H1 (cell line): Measurements from ENCODE around the gene BCO2. TPM values are rescaled to one million over a fixed set of nuclear protein-coding genes. Genes with fewer than 3 reads are reported as not detected.

Experiments
- CTCF ChIA-PET: fragments of 300-600 bp; sonication (Branson Sonifier 250); formaldehyde crosslinking; loops from one replicate; lab custom pipeline; 2021; ENCODE audit not compliant: partially characterized antibody; lab: Charles Lee
- POLR2A ChIA-PET: fragments of 300-600 bp; sonication (Branson Sonifier 250); formaldehyde crosslinking; loops from one replicate; lab custom pipeline; 2021; ENCODE audit warnings: inconsistent platforms; ENCODE audit not compliant: partially characterized antibody; lab: Charles Lee
- DNase-seq, 2 experiments: peaks; one replicate each; pipeline versions ENCODE4 v3.0.0 to v3.0.0-alpha.2; 2010 to 2022; ENCODE audit warnings: low spot score in 2 of 2, low read depth in 1 of 2, mixed read lengths in 1 of 2
- FAIRE-seq: peaks from 2 replicates; lab custom pipeline; 2011; peaks lifted over from hg19 to GRCh38; lab: Jason Lieb, UNC
- H2AFZ ChIP-seq: 2 replicates; pipeline ENCODE4 v1.8.1; 2012; ENCODE audit warnings: low read length, inconsistent platforms
- H2AK5ac ChIP-seq: 2 replicates; pipeline ENCODE4 v1.6.1; 2013; ENCODE audit warnings: low read depth, low read length
- H2BK120ac ChIP-seq: replicated peaks from 2 replicates; pipeline ENCODE3; 2013; ENCODE audit warnings: low read depth, low read length, inconsistent platforms
- H2BK12ac ChIP-seq: 2 replicates; pipeline ENCODE4 v1.6.1; 2013; ENCODE audit warnings: low read depth, low read length
- H2BK15ac ChIP-seq: 2 replicates; pipeline ENCODE4 v1.6.1; 2013; ENCODE audit warnings: low read length
- H2BK20ac ChIP-seq: 2 replicates; pipeline ENCODE4 v1.6.1; 2013; ENCODE audit warnings: low read length
- H2BK5ac ChIP-seq: 2 replicates; pipeline ENCODE4 v1.6.1; 2013; ENCODE audit warnings: low read depth, low read length
- H3K14ac ChIP-seq: 2 replicates; pipeline ENCODE4 v1.6.1; 2013; ENCODE audit warnings: inconsistent platforms; ENCODE audit not compliant: insufficient read length
- H3K18ac ChIP-seq: 2 replicates; pipeline ENCODE4 v1.6.1; 2013; ENCODE audit warnings: low read length; ENCODE audit errors: extremely low read depth
- H3K23ac ChIP-seq: 2 replicates; pipeline ENCODE4 v1.6.1; 2013; ENCODE audit warnings: inconsistent platforms; ENCODE audit not compliant: insufficient read length
- H3K23me2 ChIP-seq: 2 replicates; pipeline ENCODE4 v1.6.1; 2013; ENCODE audit warnings: low read depth, low read length
- H3K27ac ChIP-seq: 2 replicates; pipeline ENCODE4 v1.6.1; 2011; ENCODE audit warnings: low read depth, low read length, inconsistent platforms
- H3K27me3 ChIP-seq, 4 experiments: replicated peaks in 1 of 4; 1 replicate in 1 of 4; 2 replicates in 3 of 4; pipeline versions ENCODE4 v1.6.1 to v1.8.1; 2011 to 2013; ENCODE audit warnings: low read length in 3 of 4, mild to moderate bottlenecking in 3 of 4, inconsistent platforms in 2 of 4, mixed read lengths in 2 of 4, moderate library complexity in 1 of 4; ENCODE audit not compliant: control insufficient read depth in 3 of 4, insufficient read depth in 3 of 4; ENCODE audit errors: extremely low read depth in 1 of 4
- H3K36me3 ChIP-seq, 4 experiments: 2 replicates each; pipeline versions ENCODE4 v1.6.1 to v1.8.1; 2011 to 2013; ENCODE audit warnings: mild to moderate bottlenecking in 4 of 4, low read length in 3 of 4, moderate library complexity in 2 of 4, control low read depth in 1 of 4, inconsistent platforms in 1 of 4; ENCODE audit not compliant: insufficient read depth in 4 of 4, control insufficient read depth in 2 of 4
- H3K4ac ChIP-seq: replicated peaks from 2 replicates; pipeline ENCODE3; 2013; ENCODE audit warnings: low read length, low read depth, mixed read lengths, inconsistent platforms; ENCODE audit not compliant: insufficient read length
- H3K4me1 ChIP-seq, 4 experiments: replicated peaks in 1 of 4; 1 replicate in 1 of 4; 2 replicates in 3 of 4; pipeline versions ENCODE4 v1.6.1 to v1.8.1; 2011 to 2013; ENCODE audit warnings: low read length in 3 of 4, inconsistent platforms in 2 of 4, mixed read lengths in 1 of 4; ENCODE audit not compliant: insufficient read depth in 4 of 4, control insufficient read depth in 3 of 4
- H3K4me2 ChIP-seq, 2 experiments: 2 replicates each; pipeline versions ENCODE4 v1.6.1 to v1.8.1; 2011 to 2013; ENCODE audit warnings: low read depth in 2 of 2, low read length in 2 of 2, control low read depth in 1 of 2, inconsistent platforms in 1 of 2, mild to moderate bottlenecking in 1 of 2; ENCODE audit not compliant: insufficient read depth in 1 of 2
- H3K4me3 ChIP-seq, 4 experiments: fragments of 200-600, 300-600 bp in 1 of 4; sonication (generic), shearing (Covaris generic), sonication (Bioruptor Twin) in 1 of 4; 2 replicates each; pipeline versions ENCODE4 v1.5.1 to v1.8.1; 2011 to 2016; ENCODE audit warnings: low read length in 4 of 4, low read depth in 3 of 4, control low read depth in 2 of 4, inconsistent platforms in 2 of 4, mild to moderate bottlenecking in 2 of 4, mixed read lengths in 1 of 4, moderate library complexity in 1 of 4; ENCODE audit not compliant: insufficient read depth in 2 of 4; ENCODE audit errors: extremely low read depth in 1 of 4
- H3K56ac ChIP-seq: replicated peaks from 2 replicates; pipeline ENCODE3; 2013; ENCODE audit warnings: low read depth, mild to moderate bottlenecking, mixed read lengths, low read length, inconsistent platforms; ENCODE audit not compliant: insufficient read length
- H3K79me1 ChIP-seq: 2 replicates; pipeline ENCODE4 v1.6.1; 2013; ENCODE audit warnings: low read depth, low read length, control low read depth
- H3K79me2 ChIP-seq, 2 experiments: 2 replicates each; pipeline versions ENCODE4 v1.6.1 to v1.8.1; 2012 to 2013; ENCODE audit warnings: low read length in 2 of 2, mild to moderate bottlenecking in 2 of 2, inconsistent platforms in 1 of 2; ENCODE audit not compliant: insufficient read depth in 2 of 2, control insufficient read depth in 1 of 2
- H3K9ac ChIP-seq, 4 experiments: replicated peaks in 1 of 4; 1 replicate in 1 of 4; 2 replicates in 3 of 4; pipeline versions ENCODE4 v1.6.1 to v1.8.1; 2011 to 2013; ENCODE audit warnings: low read depth in 3 of 4, low read length in 3 of 4, control low read depth in 2 of 4, mild to moderate bottlenecking in 2 of 4, moderate library complexity in 2 of 4, inconsistent platforms in 1 of 4; ENCODE audit errors: extremely low read depth in 1 of 4
- H3K9me3 ChIP-seq, 2 experiments: 2 replicates each; pipeline versions ENCODE4 v1.6.1 to v1.8.1; 2012 to 2013; ENCODE audit warnings: mild to moderate bottlenecking in 2 of 2, moderate library complexity in 2 of 2, control low read depth in 1 of 2, inconsistent platforms in 1 of 2, low read depth in 1 of 2, low read length in 1 of 2, mixed read lengths in 1 of 2; ENCODE audit not compliant: insufficient read depth in 2 of 2
- H4K20me1 ChIP-seq, 2 experiments: replicated peaks in 1 of 2; 2 replicates each; pipeline versions ENCODE3 to v1.8.1; 2011 to 2013; ENCODE audit warnings: inconsistent platforms in 2 of 2, low read length in 2 of 2, mild to moderate bottlenecking in 1 of 2; ENCODE audit not compliant: insufficient read depth in 2 of 2, control insufficient read depth in 1 of 2
- H4K5ac ChIP-seq: 2 replicates; pipeline ENCODE4 v1.6.1; 2013; ENCODE audit warnings: low read length, low read depth, mixed read lengths, inconsistent platforms; ENCODE audit not compliant: insufficient read length
- H4K8ac ChIP-seq: 2 replicates; pipeline ENCODE4 v1.8.0; 2013; ENCODE audit warnings: mild to moderate bottlenecking, moderate library complexity, low read length, inconsistent platforms; ENCODE audit not compliant: insufficient read depth; ENCODE audit errors: extremely low read depth
- H4K91ac ChIP-seq: replicated peaks from 2 replicates; pipeline ENCODE3; 2013; ENCODE audit warnings: low read length, mixed read lengths, inconsistent platforms; ENCODE audit not compliant: insufficient read length
- ASH2L ChIP-seq: fragments of 200-600, 300-600 bp; sonication (generic); IDR thresholded peaks from one replicate; pipeline ENCODE4 v1.7.1; 2017; ENCODE audit warnings: low read length
- ATF3 ChIP-seq: IDR thresholded peaks from 2 replicates; pipeline ENCODE4 v1.6.1; 2011; ENCODE audit warnings: low read depth, mild to moderate bottlenecking, low read length; ENCODE audit not compliant: insufficient read depth
- BCL11A ChIP-seq, 2 experiments: IDR thresholded peaks; one replicate each; pipeline ENCODE4 v1.6.1; 2011; ENCODE audit warnings: low read depth in 2 of 2, low read length in 2 of 2, mild to moderate bottlenecking in 2 of 2
- CBX5 ChIP-seq: fragments of 300-800, 300-1000 bp; sonication (generic); IDR thresholded peaks from 2 replicates; pipeline ENCODE4 v1.7.1; 2016; ENCODE audit warnings: antibody characterized with exemption, low read length, low read depth
- CREB1 ChIP-seq: IDR thresholded peaks from 2 replicates; pipeline ENCODE4 v1.6.1; 2012; ENCODE audit warnings: inconsistent platforms
- GTF2F1 ChIP-seq: IDR thresholded peaks from 2 replicates; pipeline ENCODE4 v1.6.1; 2012; ENCODE audit warnings: low read depth, low read length, improper control_type of control experiment, borderline replicate concordance
- HDAC6 ChIP-seq: IDR thresholded peaks from one replicate; pipeline ENCODE4 v1.7.1; 2012; ENCODE audit warnings: low read depth, mild to moderate bottlenecking, inconsistent platforms, low read length, moderate library complexity
- PHF8 ChIP-seq: fragments of 200-600 bp; sonication (generic); conservative IDR thresholded peaks from 2 replicates; pipeline ENCODE4 v1.7.1; 2012; ENCODE audit warnings: low read depth, mild to moderate bottlenecking, inconsistent platforms, low read length, moderate library complexity
- POLR2AphosphoS5 ChIP-seq: IDR thresholded peaks from 2 replicates; pipeline ENCODE4 v1.6.1; 2011; ENCODE audit warnings: low read depth, low read length
- POU5F1 ChIP-seq: IDR thresholded peaks from 2 replicates; pipeline ENCODE4 v1.6.1; 2011; ENCODE audit warnings: low read depth, mild to moderate bottlenecking, low read length, moderate library complexity
- RAD21 ChIP-seq, 2 experiments: IDR thresholded peaks in 1 of 2; conservative IDR thresholded peaks in 1 of 2; 2 replicates each; pipeline ENCODE4 v1.6.1; 2011; ENCODE audit warnings: low read depth in 2 of 2, low read length in 2 of 2, improper control_type of control experiment in 1 of 2, inconsistent platforms in 1 of 2, mild to moderate bottlenecking in 1 of 2, moderate library complexity in 1 of 2
- RBBP5 ChIP-seq: IDR thresholded peaks from 2 replicates; pipeline ENCODE4 v1.7.1; 2012; ENCODE audit warnings: low read depth, mild to moderate bottlenecking, inconsistent platforms, low read length, moderate library complexity, borderline replicate concordance
- RXRA ChIP-seq: IDR thresholded peaks from 2 replicates; pipeline ENCODE4 v1.6.1; 2011; ENCODE audit warnings: low read depth, mild to moderate bottlenecking, low read length, moderate library complexity; ENCODE audit not compliant: insufficient read depth
- SRF ChIP-seq: IDR thresholded peaks from 2 replicates; pipeline ENCODE4 v1.6.1; 2011; ENCODE audit warnings: mild to moderate bottlenecking, low read depth, low read length, moderate library complexity
- TBP ChIP-seq: IDR thresholded peaks from 2 replicates; pipeline ENCODE4 v1.6.1; 2011; ENCODE audit warnings: low read depth, low read length, improper control_type of control experiment
- WGBS, 2 experiments: shearing (Covaris generic) in 1 of 2; methylation state at CpG; one replicate each; pipeline versions ENCODE4 v1.1.6 to v1.1.7; 2013 to 2015; ENCODE audit warnings: low lambda C conversion rate in 2 of 2, mixed read lengths in 2 of 2, inconsistent platforms in 1 of 2, low coverage in 1 of 2, missing lambda C conversion rate in 1 of 2; ENCODE audit not compliant: insufficient replicate concordance in 2 of 2, insufficient coverage in 1 of 2, insufficient read length in 1 of 2; ENCODE audit errors: extremely low coverage in 1 of 2, missing lambda C conversion rate in 1 of 2; 5-methylcytosine and 5-hydroxymethylcytosine counted together
- polyA plus RNA-seq, 7 experiments: library from polyadenylated mRNA; depleted of rRNA in 3 of 7; stranded (reverse) in 5 of 7; unstranded in 2 of 7; fragments of >200 nt in 5 of 7; fragments of 200-250 nt in 2 of 7; gene quantifications; 1 replicate in 5 of 7; 2 replicates in 1 of 7; 4 replicates in 1 of 7; pipeline versions ENCODE4 v1.2.1 to v1.2.3, GENCODE V29; 2011 to 2013; ENCODE audit warnings: missing spikeins in 2 of 7, mixed read lengths in 2 of 7
- total RNA-seq: library from RNA; stranded (reverse); fragmentation: NEBNext Ultra II Directional; extraction: Animal tissue kit (Norgen Biotek cat#: 25700); gene quantifications from 2 replicates; pipeline ENCODE4 v1.2.1, GENCODE V29; 2021

The BCO2 gene
- total and polyA plus RNA-seq, 2 of the 8 experiments (the other 6 are each of a cell fraction or from before 2014, with no cell fraction given): 0.42 to 0.82 TPM

GRCh38 chr11:112210890-112211289 is 35.6 kb downstream of the BCO2 start:
- H3K4me2 ChIP-seq: no peak overlapping the region
- no peak overlapping the region for H3K4me3 ChIP-seq
- no peak overlapping the region for H2BK15ac ChIP-seq
- H3K27ac ChIP-seq: no peak overlapping the region
- WGBS, 2 experiments: 86% methylated on average over 1 of the region's 1 CpG; no CpG with 5 or more reads in 1 of the 2 experiments
- H2BK5ac ChIP-seq: no peak overlapping the region
- H3K14ac ChIP-seq: no peak overlapping the region
- no peaks in the 10 kb centered on the region for H3K27me3 ChIP-seq
- H2AFZ ChIP-seq: no peak overlapping the region
- H3K23ac ChIP-seq: no peak overlapping the region
- ChIA-PET POLR2A (no interaction called here), CTCF (no interaction called here)
- H3K56ac ChIP-seq: no peak overlapping the region
- no peak overlapping the region for H4K8ac ChIP-seq
- no peaks in the 10 kb centered on the region for H3K4me1 ChIP-seq
- H3K23me2 ChIP-seq: no peaks in the 10 kb centered on the region; the same call in 1 of the 2 replicates
- H4K5ac ChIP-seq: no peak overlapping the region
- no peak overlapping the region for H2AK5ac ChIP-seq
- no peak overlapping the region for H3K4ac ChIP-seq
- H2BK20ac ChIP-seq: no peak overlapping the region
- H3K36me3 ChIP-seq: peaks cover 0 to 3% (median 0%) of the 10 kb centered on the region in 4 experiments; a peak in 1 of 8 replicates
- H3K18ac ChIP-seq: no peak overlapping the region
- no peaks in the 10 kb centered on the region for H3K79me2 ChIP-seq
- H3K79me1 ChIP-seq: no peaks in the 10 kb centered on the region
- H3K9me3 ChIP-seq: peaks cover 0 to 4% of the 10 kb centered on the region in 2 experiments; a peak in 1 of 4 replicates
- no peaks in the 10 kb centered on the region for H4K20me1 ChIP-seq
- no peak overlapping the region for H4K91ac ChIP-seq
- FAIRE-seq (no peak), DNase-seq (no peak)
- H2BK120ac ChIP-seq: no peak overlapping the region
- no peak overlapping the region for H2BK12ac ChIP-seq
- H3K9ac ChIP-seq: no peak overlapping the region
- TF ChIP-seq RAD21 (IDR thresholded peaks at IDR 0.05 in 1 of 2, conservative IDR thresholded peaks at IDR 0.05 in 1 of 2; ENCODE audit: low read depth in 2 of 2, low read length in 2 of 2): no peak
- TF ChIP-seq GTF2F1: no peak
- no peak for TF ChIP-seq HDAC6
- TF ChIP-seq SRF: no peak
- no peak for TF ChIP-seq CREB1
- TF ChIP-seq ASH2L: no peak
- TF ChIP-seq TBP: no peak
- TF ChIP-seq CBX5: no peak
- TF ChIP-seq RBBP5: no peak
- TF ChIP-seq PHF8: no peak
- TF ChIP-seq BCL11A (IDR thresholded peaks at IDR 0.05; ENCODE audit: low read depth in 2 of 2, low read length in 2 of 2): no peak
- no peak for TF ChIP-seq ATF3
- no peak for TF ChIP-seq POU5F1
- no peak for TF ChIP-seq POLR2AphosphoS5
- no peak for TF ChIP-seq RXRA
